GM19193 (cell line): ENCODE measurements around the gene ASIC4.

Experiments
- POLR2A ChIP-seq: IDR thresholded peaks from 4 replicates; pipeline ENCODE4 v1.6.1; 2011; ENCODE audit not compliant: insufficient read depth, insufficient read length; ENCODE audit errors: extremely low read depth

The ASIC4 gene

GRCh38 chr2:219499555-219499954 is 14.7 kb upstream of the ASIC4 start:
- no peak for TF ChIP-seq POLR2A

GRCh38 chr2:219500135-219500534 is 14.1 kb upstream of the ASIC4 start:
- TF ChIP-seq POLR2A: no peak

GRCh38 chr2:219501849-219502248 is 12.4 kb upstream of the ASIC4 start:
- TF ChIP-seq POLR2A: no peak

GRCh38 chr2:219502618-219503017 is 11.7 kb upstream of the ASIC4 start:
- TF ChIP-seq POLR2A: no peak

GRCh38 chr2:219505585-219505984 is 8.7 kb upstream of the ASIC4 start:
- TF ChIP-seq POLR2A: no peak

GRCh38 chr2:219506153-219506801 is 8.0 kb upstream of the ASIC4 start:
- no peak for TF ChIP-seq POLR2A

GRCh38 chr2:219506802-219507526 is 7.3 kb upstream of the ASIC4 start:
- TF ChIP-seq POLR2A: no peak

- no peak for TF ChIP-seq POLR2A
These were observed 6.5 kb upstream of the ASIC4 start for GRCh38 chr2:219507581-219508443.

GRCh38 chr2:219508444-219508734 is 5.9 kb upstream of the ASIC4 start:
- no peak for TF ChIP-seq POLR2A

GRCh38 chr2:219508971-219509779 is 5.1 kb upstream of the ASIC4 start:
- no peak for TF ChIP-seq POLR2A

- no peak for TF ChIP-seq POLR2A
These were observed 4.3 kb upstream of the ASIC4 start for GRCh38 chr2:219509780-219510511.

- TF ChIP-seq POLR2A: no peak
These were observed 3.7 kb upstream of the ASIC4 start for GRCh38 chr2:219510512-219511135.

- TF ChIP-seq POLR2A: no peak
These were observed 2.5 kb upstream of the ASIC4 start for GRCh38 chr2:219511547-219512325.
